Liver (tissue), 9 donors: ENCODE measurements around the gene ARMS2. TPM values are rescaled to one million over a fixed set of nuclear protein-coding genes. Genes with fewer than 3 reads are reported as not detected.

Experiments used
- DNase-seq: peaks from one replicate; pipeline ENCODE4 v3.0.0-alpha.2; 2017; ENCODE audit warnings: low spot score
- H3K27ac ChIP-seq, 2 donors: one replicate each; pipeline ENCODE4 v1.7.0; 2013; ENCODE audit warnings: inconsistent platforms in 2 of 2, low read length in 2 of 2, control low read depth in 1 of 2, low read depth in 1 of 2, mild to moderate bottlenecking in 1 of 2
- H3K27me3 ChIP-seq, 4 donors: one replicate each; pipeline versions ENCODE4 v1.6.1 to v1.7.0; 2013; ENCODE audit warnings: low read length in 3 of 4, inconsistent platforms in 1 of 4, mild to moderate bottlenecking in 1 of 4, moderate library complexity in 1 of 4; ENCODE audit not compliant: control insufficient read depth in 4 of 4, insufficient read depth in 4 of 4
- H3K36me3 ChIP-seq, 4 donors: one replicate each; pipeline versions ENCODE4 v1.6.1 to v1.7.0; 2013; ENCODE audit warnings: low read length in 3 of 4, mild to moderate bottlenecking in 3 of 4, low read depth in 1 of 4, moderate library complexity in 1 of 4; ENCODE audit not compliant: control insufficient read depth in 4 of 4, insufficient read depth in 3 of 4
- H3K4me1 ChIP-seq, 4 donors: one replicate each; pipeline versions ENCODE4 v1.6.1 to v1.7.0; 2013; ENCODE audit warnings: low read length in 3 of 4, mild to moderate bottlenecking in 3 of 4, moderate library complexity in 1 of 4; ENCODE audit not compliant: control insufficient read depth in 4 of 4, insufficient read depth in 4 of 4
- H3K4me3 ChIP-seq, 3 donors: one replicate each; pipeline versions ENCODE4 v1.6.1 to v1.7.0; 2013; ENCODE audit warnings: low read length in 3 of 3, control low read depth in 1 of 3, low read depth in 1 of 3, mild to moderate bottlenecking in 1 of 3
- H3K9ac ChIP-seq, 2 donors: one replicate each; pipeline ENCODE4 v1.7.0; 2013; ENCODE audit warnings: low read length in 2 of 2, mild to moderate bottlenecking in 2 of 2, moderate library complexity in 2 of 2, control low read depth in 1 of 2, low read depth in 1 of 2
- H3K9me3 ChIP-seq, 4 donors: one replicate each; pipeline versions ENCODE4 v1.6.1 to v1.7.0; 2013; ENCODE audit warnings: low read length in 3 of 4; ENCODE audit not compliant: control insufficient read depth in 4 of 4
- CTCF ChIP-seq: fragments of 150-350 bp; IDR thresholded peaks from 2 replicates; pipeline ENCODE4 v1.5.1; 2017; ENCODE audit warnings: improper control_type of control experiment, low read depth, low read length; ENCODE audit not compliant: missing input control
- EGR1 ChIP-seq, 2 donors: IDR thresholded peaks; 2 replicates each; pipeline ENCODE4 v1.6.1; 2016 to 2018; ENCODE audit warnings: antibody characterized with exemption in 2 of 2, low read depth in 2 of 2
- FOXA1 ChIP-seq: IDR thresholded peaks from 2 replicates; pipeline ENCODE4 v1.6.1; 2016; ENCODE audit warnings: antibody characterized with exemption
- FOXA2 ChIP-seq: IDR thresholded peaks from 2 replicates; pipeline ENCODE4 v1.6.1; 2016; ENCODE audit warnings: antibody characterized with exemption
- GABPA ChIP-seq, 2 donors: IDR thresholded peaks in 1 of 2; conservative IDR thresholded peaks in 1 of 2; 2 replicates each; pipeline ENCODE4 v1.6.1; 2016; ENCODE audit warnings: antibody characterized with exemption in 2 of 2, mild to moderate bottlenecking in 1 of 2, moderate library complexity in 1 of 2
- HNF4A ChIP-seq, 2 donors: conservative IDR thresholded peaks; 2 replicates each; pipeline ENCODE4 v1.6.1; 2016; ENCODE audit warnings: antibody characterized with exemption in 2 of 2, mild to moderate bottlenecking in 2 of 2
- JUND ChIP-seq, 2 donors: IDR thresholded peaks; 2 replicates each; pipeline ENCODE4 v1.6.1; 2016; ENCODE audit warnings: antibody characterized with exemption in 2 of 2
- NR2F2 ChIP-seq: IDR thresholded peaks from 2 replicates; pipeline ENCODE4 v1.6.1; 2016; ENCODE audit warnings: antibody characterized with exemption
- RAD21 ChIP-seq, 2 donors: IDR thresholded peaks; 2 replicates each; pipeline ENCODE4 v1.6.1; 2016; ENCODE audit warnings: antibody characterized with exemption in 2 of 2, mild to moderate bottlenecking in 2 of 2
- RXRA ChIP-seq, 2 donors: IDR thresholded peaks; 2 replicates each; pipeline ENCODE4 v1.6.1; 2017 to 2018; ENCODE audit warnings: antibody characterized with exemption in 2 of 2, mild to moderate bottlenecking in 1 of 2
- TAF1 ChIP-seq: conservative IDR thresholded peaks from 2 replicates; pipeline ENCODE4 v1.6.1; 2016; ENCODE audit warnings: antibody characterized with exemption, mild to moderate bottlenecking
- YY1 ChIP-seq: IDR thresholded peaks from 2 replicates; pipeline ENCODE4 v1.6.1; 2016; ENCODE audit warnings: antibody characterized with exemption, mild to moderate bottlenecking
- ZBTB33 ChIP-seq: IDR thresholded peaks from 2 replicates; pipeline ENCODE4 v1.6.1; 2016; ENCODE audit warnings: antibody characterized with exemption
- WGBS: extraction: QIAGEN DNeasy Blood & Tissue Kit; methylation state at CpG from one replicate; pipeline ENCODE4 v1.1.7; 2013; 5-methylcytosine and 5-hydroxymethylcytosine counted together
- polyA plus RNA-seq, 2 donors: library from polyadenylated mRNA; stranded (reverse) in 1 of 2; unstranded in 1 of 2; fragments of 200-250 nt in 1 of 2; fragments of >200 nt in 1 of 2; fragmentation: Nextera tagmentation in 1 of 2; extraction: Ambion mirVana in 1 of 2; gene quantifications; one replicate each; pipeline versions ENCODE4 v1.2.1 to v1.2.3, GENCODE V29; 2013 to 2015
- total RNA-seq, 2 donors: library from RNA; depleted of rRNA; stranded (reverse); fragments of >200 nt; gene quantifications; one replicate each; pipeline ENCODE4 v1.2.3, GENCODE V29; 2014
- donor health status: healthy.
- donor health status: healthy.
- donor health status: healthy.
- donor health status: healthy.
- donor health status: healthy.

The ARMS2 gene
- total and polyA plus RNA-seq, 4 donors, result 0.17 TPM; not detected in 3

GRCh38 chr10:122417667-122418066 is 36.8 kb upstream of the ARMS2 start:
- Histone ChIP-seq H3K4me3 (no peak overlapping the region), H3K4me1 (no peaks in the 10 kb centered on the region), H3K9ac (no peak overlapping the region), H3K9me3 (no peaks in the 10 kb centered on the region), H3K27ac (no peak overlapping the region), H3K27me3 (no peaks in the 10 kb centered on the region), H3K36me3 (peaks cover 3 to 13% (median 9%) of the 10 kb centered on the region in 4 donors)
- WGBS, result 95% methylated on average over 2 of the region's 2 CpGs
- DNase-seq, result no peak
- TF ChIP-seq YY1 (no peak), FOXA1 (no peak), NR2F2 (no peak), FOXA2 (no peak), HNF4A (conservative IDR thresholded peaks at IDR 0.05) (no peak), JUND (IDR thresholded peaks at IDR 0.05) (no peak), GABPA (IDR thresholded peaks at IDR 0.05 in 1 of 2, conservative IDR thresholded peaks at IDR 0.05 in 1 of 2) (no peak), ZBTB33 (no peak), TAF1 (no peak), RXRA (IDR thresholded peaks at IDR 0.05) (no peak), RAD21 (IDR thresholded peaks at IDR 0.05) (no peak), CTCF (no peak)

GRCh38 chr10:122419016-122419415 is 35.4 kb upstream of the ARMS2 start:
- H3K9ac ChIP-seq, result no peak overlapping the region
- H3K9me3 ChIP-seq, result no peaks in the 10 kb centered on the region
- 86% methylated on average over 1 of the region's 1 CpG for WGBS
- no peak for DNase-seq
- H3K27ac ChIP-seq, result no peak overlapping the region
- no peak overlapping the region for H3K4me3 ChIP-seq
- no peaks in the 10 kb centered on the region for H3K4me1 ChIP-seq
- no peak for TF ChIP-seq YY1
- no peak for TF ChIP-seq ZBTB33
- no peak for TF ChIP-seq EGR1 (IDR thresholded peaks at IDR 0.05; ENCODE audit: low read depth in 2 of 2)
- H3K27me3 ChIP-seq, result no peaks in the 10 kb centered on the region
- peaks cover 3 to 13% (median 7%) of the 10 kb centered on the region in 4 donors for H3K36me3 ChIP-seq
